Endothelial cell (in vitro differentiated cells): ENCODE results near the gene KIF5C. TPM values are rescaled to one million over a fixed set of nuclear protein-coding genes. Genes with fewer than 3 reads are reported as not detected.

Experiments used
- DNase-seq: peaks from one replicate; pipeline ENCODE4 v3.0.0; 2021; ENCODE audit warnings: low spot score
- H3K27ac Mint-ChIP-seq: one replicate; pipeline ENCODE4 v1.8.0; 2021; ENCODE audit warnings: mixed read lengths, inconsistent platforms; ENCODE audit not compliant: unreplicated experiment
- H3K27me3 Mint-ChIP-seq: one replicate; pipeline ENCODE4 v1.8.0; 2021; ENCODE audit warnings: mild to moderate bottlenecking, moderate library complexity, mixed read lengths, inconsistent platforms; ENCODE audit not compliant: unreplicated experiment
- H3K36me3 Mint-ChIP-seq: one replicate; pipeline ENCODE4 v1.8.0; 2021; ENCODE audit warnings: mild to moderate bottlenecking, low read depth, mixed read lengths, inconsistent platforms; ENCODE audit not compliant: unreplicated experiment
- H3K4me1 Mint-ChIP-seq: one replicate; pipeline ENCODE4 v1.8.0; 2021; ENCODE audit warnings: mild to moderate bottlenecking, mixed read lengths, inconsistent platforms; ENCODE audit not compliant: unreplicated experiment
- H3K4me3 Mint-ChIP-seq: one replicate; pipeline ENCODE4 v1.8.0; 2021; ENCODE audit warnings: mild to moderate bottlenecking, mixed read lengths, inconsistent platforms; ENCODE audit not compliant: unreplicated experiment
- H3K9me3 Mint-ChIP-seq: one replicate; pipeline ENCODE4 v1.8.0; 2021; ENCODE audit warnings: mixed read lengths, inconsistent platforms; ENCODE audit not compliant: unreplicated experiment
- total RNA-seq: library from RNA; stranded (reverse); fragmentation: NEBNext Ultra II Directional; extraction: Animal tissue kit (Norgen Biotek cat#: 25700); gene quantifications from one replicate; pipeline ENCODE4 v1.2.1, GENCODE V29; 2021; ENCODE audit not compliant: unreplicated experiment
- TF ChIP-seq, protein P1 (sequence below): fragments of 200-600 bp; sonication (generic); IDR thresholded peaks from one replicate; pipeline ENCODE4 v1.5.0; 2021; ENCODE audit warnings: antibody characterized with exemption; ENCODE audit not compliant: unreplicated experiment

Gene KIF5C
- total RNA-seq, 1 donor from 2014 or later: 50.6 TPM

DNA sequence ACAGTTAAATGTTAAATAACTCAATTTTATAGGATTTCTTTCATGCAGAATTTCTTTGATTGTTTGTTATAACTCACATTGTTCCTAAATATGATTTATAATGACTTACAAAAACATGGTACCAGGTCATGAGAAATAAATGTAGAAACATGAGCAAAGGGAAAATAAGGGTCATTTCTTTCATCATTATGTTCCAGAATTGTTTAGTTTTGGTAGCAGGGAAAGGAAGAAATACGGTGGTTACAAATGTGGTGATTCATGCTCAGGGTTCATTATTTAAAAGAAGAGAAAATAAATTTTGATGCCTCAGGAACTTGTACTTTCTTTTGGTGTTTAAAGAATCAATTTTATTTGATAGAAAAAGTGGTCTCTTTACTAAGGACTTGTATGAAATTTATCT lies 167.9 kb downstream of the KIF5C start:
- Mint-ChIP-seq H3K36me3 (no peaks in the 10 kb centered on the region), H3K4me3 (no peak overlapping the region), H3K27ac (no peak overlapping the region), H3K4me1 (peaks cover 3% of the 10 kb centered on the region), H3K9me3 (no peaks in the 10 kb centered on the region), H3K27me3 (peaks cover 8% of the 10 kb centered on the region)
- TF ChIP-seq, protein P1, sequence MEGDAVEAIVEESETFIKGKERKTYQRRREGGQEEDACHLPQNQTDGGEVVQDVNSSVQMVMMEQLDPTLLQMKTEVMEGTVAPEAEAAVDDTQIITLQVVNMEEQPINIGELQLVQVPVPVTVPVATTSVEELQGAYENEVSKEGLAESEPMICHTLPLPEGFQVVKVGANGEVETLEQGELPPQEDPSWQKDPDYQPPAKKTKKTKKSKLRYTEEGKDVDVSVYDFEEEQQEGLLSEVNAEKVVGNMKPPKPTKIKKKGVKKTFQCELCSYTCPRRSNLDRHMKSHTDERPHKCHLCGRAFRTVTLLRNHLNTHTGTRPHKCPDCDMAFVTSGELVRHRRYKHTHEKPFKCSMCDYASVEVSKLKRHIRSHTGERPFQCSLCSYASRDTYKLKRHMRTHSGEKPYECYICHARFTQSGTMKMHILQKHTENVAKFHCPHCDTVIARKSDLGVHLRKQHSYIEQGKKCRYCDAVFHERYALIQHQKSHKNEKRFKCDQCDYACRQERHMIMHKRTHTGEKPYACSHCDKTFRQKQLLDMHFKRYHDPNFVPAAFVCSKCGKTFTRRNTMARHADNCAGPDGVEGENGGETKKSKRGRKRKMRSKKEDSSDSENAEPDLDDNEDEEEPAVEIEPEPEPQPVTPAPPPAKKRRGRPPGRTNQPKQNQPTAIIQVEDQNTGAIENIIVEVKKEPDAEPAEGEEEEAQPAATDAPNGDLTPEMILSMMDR: no peak
- no peak for DNase-seq

DNA sequence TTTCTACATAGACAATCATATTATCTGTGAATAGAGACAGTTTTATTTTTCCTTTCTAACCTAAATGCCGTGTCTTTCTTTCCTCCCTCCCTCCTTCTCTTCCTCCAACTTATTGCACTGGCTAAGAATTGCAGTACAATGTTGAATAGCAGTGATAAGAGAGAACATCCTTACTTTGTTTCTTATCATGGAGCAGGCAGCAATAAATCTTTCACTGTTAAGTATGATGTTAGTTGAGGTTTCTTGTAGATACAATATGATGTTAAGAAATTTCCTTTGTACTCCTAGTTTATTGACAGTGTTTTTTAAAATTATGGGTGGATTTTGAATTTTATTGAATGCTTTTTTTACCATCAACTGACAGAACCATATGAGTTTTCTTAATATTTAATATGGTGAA lies 169.5 kb downstream of the KIF5C start:
- Mint-ChIP-seq H3K27me3 (peaks cover 5% of the 10 kb centered on the region), H3K27ac (no peak overlapping the region), H3K9me3 (no peaks in the 10 kb centered on the region), H3K4me3 (no peak overlapping the region), H3K4me1 (peaks cover 3% of the 10 kb centered on the region), H3K36me3 (no peaks in the 10 kb centered on the region)
- DNase-seq: no peak
- TF ChIP-seq, protein P1: no peak

DNA sequence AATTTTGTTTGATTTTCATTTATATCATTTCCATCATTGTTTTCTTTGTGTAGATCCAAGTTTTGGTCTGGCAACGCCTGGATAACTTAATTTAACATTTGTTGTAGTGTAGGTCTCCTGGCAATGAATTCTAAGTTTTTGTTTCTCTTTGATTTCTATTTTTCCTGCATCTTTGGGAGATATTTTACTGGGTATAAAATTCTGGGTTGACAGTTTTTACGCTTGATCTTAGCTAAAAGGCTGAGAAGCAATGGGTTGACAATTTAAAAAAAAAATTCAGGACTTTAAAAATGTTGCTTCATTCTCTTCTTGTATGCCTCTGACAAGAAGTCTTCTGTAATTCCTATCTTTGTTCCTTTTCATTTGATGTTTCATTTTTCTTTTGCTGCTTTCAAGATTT lies 172.1 kb downstream of the KIF5C start:
- Mint-ChIP-seq H3K36me3 (no peaks in the 10 kb centered on the region), H3K4me1 (peaks cover 3% of the 10 kb centered on the region), H3K27me3 (no peaks in the 10 kb centered on the region), H3K4me3 (no peak overlapping the region), H3K9me3 (no peaks in the 10 kb centered on the region), H3K27ac (no peak overlapping the region)
- TF ChIP-seq, protein P1: no peak
- no peak for DNase-seq

DNA sequence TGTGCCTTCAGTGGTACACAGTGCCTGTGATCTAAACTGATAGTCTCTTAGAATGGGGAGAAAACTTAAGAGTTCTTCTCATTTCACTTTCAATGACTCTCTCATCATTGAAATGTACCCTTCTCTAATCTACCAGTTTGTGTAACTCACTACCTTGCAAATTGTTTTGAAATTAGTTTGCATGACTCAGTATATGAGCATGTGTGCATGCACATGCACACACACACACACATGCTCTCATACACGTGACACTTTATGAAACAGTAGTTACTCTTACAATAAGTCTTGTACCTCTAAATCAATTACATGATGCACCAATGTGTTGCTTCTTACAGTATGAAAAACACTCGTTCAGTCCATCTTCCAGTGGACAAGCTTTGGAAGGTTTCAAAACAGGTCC lies 174.1 kb downstream of the KIF5C start:
- H3K4me3 Mint-ChIP-seq: no peak overlapping the region
- no peak overlapping the region for H3K27ac Mint-ChIP-seq
- TF ChIP-seq, protein P1: no peak
- H3K36me3 Mint-ChIP-seq: no peaks in the 10 kb centered on the region
- H3K4me1 Mint-ChIP-seq: peaks cover 3% of the 10 kb centered on the region
- no peaks in the 10 kb centered on the region for H3K9me3 Mint-ChIP-seq
- H3K27me3 Mint-ChIP-seq: no peaks in the 10 kb centered on the region
- no peak for DNase-seq

DNA sequence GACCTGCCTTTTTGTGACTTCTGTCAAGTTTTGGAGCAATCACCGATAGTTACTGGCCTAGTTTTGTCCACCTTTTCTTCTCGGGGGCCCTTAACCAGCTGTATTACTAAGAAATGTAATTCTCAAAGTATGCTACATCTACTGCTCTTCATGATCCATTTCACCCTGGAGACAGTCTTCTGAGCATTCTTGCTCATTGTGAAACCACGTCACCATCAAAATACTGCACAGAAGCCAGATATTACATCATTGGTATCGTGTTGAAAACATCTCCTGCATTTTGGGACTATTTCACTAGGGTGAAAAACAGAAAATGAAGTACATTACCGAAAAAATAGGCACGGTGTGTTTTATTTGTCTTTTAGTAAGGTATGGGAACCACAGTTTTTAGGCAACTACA lies 175.2 kb downstream of the KIF5C start:
- no peaks in the 10 kb centered on the region for H3K36me3 Mint-ChIP-seq
- no peaks in the 10 kb centered on the region for H3K4me1 Mint-ChIP-seq
- no peak overlapping the region for H3K4me3 Mint-ChIP-seq
- H3K9me3 Mint-ChIP-seq: no peaks in the 10 kb centered on the region
- no peaks in the 10 kb centered on the region for H3K27me3 Mint-ChIP-seq
- H3K27ac Mint-ChIP-seq: no peak overlapping the region
- TF ChIP-seq, protein P1: no peak
- no peak for DNase-seq
